D721Med (cell line): ENCODE measurements around the gene MYBPC3.

Experiments
- DNase-seq: peaks from one replicate; pipeline ENCODE4 v3.0.0; 2011; ENCODE audit warnings: low spot score; ENCODE audit not compliant: insufficient read length
- FAIRE-seq: peaks from 2 replicates; lab custom pipeline; 2011; peaks lifted over from hg19 to GRCh38; lab: Jason Lieb, UNC
- TF ChIP-seq, protein P1 (sequence below): IDR thresholded peaks from 2 replicates; pipeline ENCODE4 v1.5.1; 2012; ENCODE audit warnings: mild to moderate bottlenecking, control low read depth; ENCODE audit not compliant: insufficient read depth; ENCODE audit errors: missing control alignments

The MYBPC3 gene

DNA sequence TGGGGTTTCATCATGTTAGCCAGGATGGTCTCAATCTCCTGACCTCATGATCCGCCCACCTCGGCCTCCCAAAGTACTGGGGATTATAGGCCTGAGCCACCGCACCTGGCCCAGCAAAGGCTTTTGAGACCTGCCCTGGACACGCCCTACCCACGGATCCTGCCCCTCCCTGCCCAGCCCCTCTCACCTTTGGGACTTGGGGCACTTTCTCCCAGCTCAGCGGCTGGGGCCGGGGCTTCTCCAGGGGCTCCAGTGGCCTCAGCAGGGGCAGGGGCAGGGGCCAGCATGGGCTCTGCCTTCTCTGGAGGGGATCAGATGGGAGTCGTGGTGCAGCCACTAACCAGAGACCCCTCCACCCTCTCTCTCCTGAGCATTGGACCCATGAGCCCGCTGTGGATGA, 2.2 kb downstream of the MYBPC3 start:
- TF ChIP-seq, protein P1, sequence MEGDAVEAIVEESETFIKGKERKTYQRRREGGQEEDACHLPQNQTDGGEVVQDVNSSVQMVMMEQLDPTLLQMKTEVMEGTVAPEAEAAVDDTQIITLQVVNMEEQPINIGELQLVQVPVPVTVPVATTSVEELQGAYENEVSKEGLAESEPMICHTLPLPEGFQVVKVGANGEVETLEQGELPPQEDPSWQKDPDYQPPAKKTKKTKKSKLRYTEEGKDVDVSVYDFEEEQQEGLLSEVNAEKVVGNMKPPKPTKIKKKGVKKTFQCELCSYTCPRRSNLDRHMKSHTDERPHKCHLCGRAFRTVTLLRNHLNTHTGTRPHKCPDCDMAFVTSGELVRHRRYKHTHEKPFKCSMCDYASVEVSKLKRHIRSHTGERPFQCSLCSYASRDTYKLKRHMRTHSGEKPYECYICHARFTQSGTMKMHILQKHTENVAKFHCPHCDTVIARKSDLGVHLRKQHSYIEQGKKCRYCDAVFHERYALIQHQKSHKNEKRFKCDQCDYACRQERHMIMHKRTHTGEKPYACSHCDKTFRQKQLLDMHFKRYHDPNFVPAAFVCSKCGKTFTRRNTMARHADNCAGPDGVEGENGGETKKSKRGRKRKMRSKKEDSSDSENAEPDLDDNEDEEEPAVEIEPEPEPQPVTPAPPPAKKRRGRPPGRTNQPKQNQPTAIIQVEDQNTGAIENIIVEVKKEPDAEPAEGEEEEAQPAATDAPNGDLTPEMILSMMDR: no peak
- FAIRE-seq: no peak
- DNase-seq: no peak

DNA sequence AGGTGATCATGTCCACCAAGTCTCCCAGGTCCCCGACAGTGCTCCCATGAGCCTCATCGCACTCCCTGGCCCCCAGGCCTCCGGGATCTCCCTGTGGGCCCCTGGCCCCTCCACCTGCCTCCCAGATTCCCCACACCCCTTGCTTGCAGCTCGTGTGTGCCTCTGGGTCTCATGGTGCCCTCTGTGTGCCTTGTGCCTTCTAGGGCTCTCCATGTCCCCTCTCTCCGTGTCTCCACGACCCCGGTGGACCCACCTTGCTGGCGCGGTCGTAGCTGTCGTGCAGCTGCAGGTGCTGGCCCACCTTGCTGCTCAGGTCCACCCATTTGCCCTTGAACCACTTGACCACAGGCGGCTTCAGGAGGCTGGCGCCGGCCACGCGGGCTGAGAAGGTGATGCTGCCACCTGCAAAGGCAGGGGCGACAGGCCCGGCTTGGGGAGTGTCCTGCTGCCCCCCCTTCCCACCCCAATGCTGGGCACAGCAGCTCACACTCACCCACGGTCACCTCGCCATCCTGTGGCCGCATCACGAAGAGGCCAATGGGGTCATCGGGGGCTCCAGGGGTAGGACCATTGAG, 2.9 kb downstream of the MYBPC3 start:
- DNase-seq: no peak
- FAIRE-seq: no peak
- TF ChIP-seq, protein P1: no peak

DNA sequence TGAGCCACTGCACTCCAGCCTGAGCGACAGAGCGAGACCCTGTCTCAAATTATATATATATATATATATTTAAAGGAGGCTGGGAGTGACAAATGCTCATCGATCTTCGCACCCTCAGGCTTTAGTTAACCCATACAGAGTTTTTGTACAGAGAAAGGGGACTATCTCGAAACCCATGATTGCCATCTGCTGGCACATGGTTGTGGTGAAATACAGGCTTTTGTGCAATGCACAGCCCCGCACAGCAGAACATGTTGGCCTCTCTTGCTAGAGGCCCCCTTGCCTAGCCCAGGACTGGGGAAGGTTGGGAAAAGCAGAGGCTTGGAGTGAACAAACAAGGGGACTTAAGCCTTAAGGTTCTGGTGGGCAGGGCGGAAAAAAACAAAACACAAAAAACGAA, 3.6 kb downstream of the MYBPC3 start:
- no peak for DNase-seq
- TF ChIP-seq, protein P1: peak; percentile 56
- FAIRE-seq: no peak

DNA sequence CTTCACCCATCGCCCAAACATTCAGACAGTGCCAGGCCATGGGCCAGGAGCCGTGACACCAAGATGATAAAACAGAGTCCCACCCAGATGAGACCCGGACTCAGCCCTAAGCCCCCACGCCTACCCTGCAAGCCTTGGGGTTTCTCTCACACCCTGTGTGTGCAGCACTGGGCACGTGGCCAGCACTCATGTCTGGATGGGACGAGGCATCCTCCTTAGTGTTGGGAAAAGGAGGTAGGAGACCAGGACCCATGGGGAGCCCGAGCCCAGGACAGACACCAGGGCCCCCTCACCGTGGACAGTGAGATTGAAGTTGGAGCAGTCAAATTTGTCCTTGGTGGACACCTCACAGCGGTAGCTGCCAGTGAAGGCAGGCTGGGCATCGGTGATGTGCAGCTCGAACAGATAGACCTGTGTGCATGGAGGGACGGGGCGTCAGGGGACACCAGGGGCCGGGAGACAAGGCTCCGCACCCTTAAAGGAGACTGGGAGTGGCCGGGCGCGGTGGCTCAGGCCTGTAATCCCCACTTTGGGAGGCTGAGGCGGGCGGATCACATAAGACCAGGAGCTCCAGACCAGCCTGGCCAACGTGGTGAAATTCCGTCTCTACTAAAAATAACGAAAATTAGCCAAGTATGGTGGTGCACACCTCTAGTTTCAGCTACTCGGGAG, 4.2 kb downstream of the MYBPC3 start:
- TF ChIP-seq, protein P1: no peak
- DNase-seq: no peak
- no peak for FAIRE-seq

DNA sequence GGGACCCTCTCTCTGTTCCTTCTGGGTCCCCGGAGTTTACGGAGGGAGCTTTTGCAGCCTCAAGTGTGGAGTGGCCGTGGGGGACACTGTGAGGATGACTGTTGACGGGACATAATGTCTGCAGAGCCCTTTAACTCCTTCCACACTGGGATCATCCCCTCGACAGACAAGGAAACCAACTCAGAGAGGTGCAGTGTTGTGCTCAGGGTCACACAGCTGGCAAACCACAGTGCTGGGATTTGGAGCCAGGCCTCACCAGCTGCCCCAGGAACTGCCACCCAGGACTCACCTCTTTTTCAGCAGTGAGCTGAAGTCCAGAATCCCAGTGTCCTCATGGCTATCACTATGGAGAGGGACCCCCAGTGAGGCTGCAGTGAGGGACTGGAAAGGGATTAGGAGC, 5.4 kb downstream of the MYBPC3 start:
- DNase-seq: no peak
- FAIRE-seq: no peak
- TF ChIP-seq, protein P1: no peak

DNA sequence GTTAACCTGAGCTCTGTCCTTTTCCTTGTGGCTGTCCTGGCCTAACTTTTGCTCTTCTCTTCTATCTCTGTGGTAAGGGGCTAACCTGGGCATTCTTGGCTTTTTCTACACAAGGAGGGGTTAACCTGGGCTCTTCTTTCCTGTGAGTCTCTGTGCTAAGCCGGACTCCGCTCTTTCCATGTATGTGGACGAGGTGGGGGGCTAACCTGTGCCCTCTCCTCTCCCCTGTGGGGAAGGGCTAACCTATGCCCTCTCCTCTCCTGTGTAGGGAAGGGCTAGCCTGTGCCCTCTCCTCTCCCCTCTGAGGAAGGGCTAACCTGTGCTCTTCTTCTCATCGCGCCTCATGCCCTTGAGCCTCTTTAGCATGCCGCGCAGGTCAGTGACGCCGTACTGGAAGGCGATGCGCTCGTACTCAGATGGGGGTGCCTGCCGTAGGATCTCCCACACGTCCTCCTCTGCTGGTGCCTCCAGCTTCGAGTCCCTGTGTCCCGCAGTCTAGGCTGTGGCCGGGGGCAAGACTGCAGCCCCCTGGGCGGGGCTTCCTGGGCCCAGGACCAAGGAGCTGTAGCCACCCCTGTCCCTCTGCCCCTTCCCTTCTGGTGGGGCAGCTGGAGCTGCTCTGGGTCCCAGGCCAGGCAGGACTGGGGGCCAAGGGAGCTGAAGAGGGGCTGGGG, 6.5 kb downstream of the MYBPC3 start:
- no peak for FAIRE-seq
- no peak for DNase-seq
- TF ChIP-seq, protein P1: no peak

DNA sequence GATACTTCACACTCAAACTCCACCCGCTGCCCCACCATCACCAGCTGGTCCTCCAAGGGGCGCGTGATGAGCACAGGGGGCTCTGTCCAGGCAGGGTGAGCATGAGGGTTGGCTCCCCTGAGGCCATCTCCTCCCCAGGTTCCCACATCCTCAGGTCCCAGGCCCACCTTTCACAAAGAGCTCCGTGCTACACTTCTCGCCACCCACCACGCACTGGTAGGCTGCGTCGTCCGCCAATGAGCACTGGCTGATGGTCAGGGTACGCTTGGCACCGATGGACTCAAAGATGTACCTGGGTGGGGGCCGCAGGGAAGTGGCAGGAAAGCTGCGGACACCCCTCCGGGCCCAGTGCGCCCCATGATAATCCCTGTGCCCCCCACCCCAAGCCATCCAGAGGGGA, 9.6 kb downstream of the MYBPC3 start:
- DNase-seq (no peak), FAIRE-seq (no peak)
- TF ChIP-seq, protein P1: no peak
